GM19397 (cell line): Measurements from ENCODE around the gene PPP1CA.

Experiments
- ATAC-seq: cut with Tn5 transposase; IDR thresholded peaks from one replicate; pipeline ENCODE4 v1.9.1; 2021; ENCODE audit warnings: mild to moderate bottlenecking, moderate library complexity; ENCODE audit not compliant: unreplicated experiment

Gene PPP1CA

GRCh38 chr11:67371189-67371910 is 30.3 kb downstream of the PPP1CA start:
- no peak for ATAC-seq

GRCh38 chr11:67370351-67371076 is 31.1 kb downstream of the PPP1CA start:
- ATAC-seq: no peak

GRCh38 chr11:67369801-67370284 is 31.8 kb downstream of the PPP1CA start:
- ATAC-seq: no peak

GRCh38 chr11:67369275-67369674 is 32.4 kb downstream of the PPP1CA start:
- no peak for ATAC-seq

- no peak for ATAC-seq
Observed at GRCh38 chr11:67368621-67369020, 33.0 kb downstream of the PPP1CA start.

- no peak for ATAC-seq
Observed at GRCh38 chr11:67367761-67368227, 33.9 kb downstream of the PPP1CA start.

- no peak for ATAC-seq
Observed at GRCh38 chr11:67366961-67367760, 34.5 kb downstream of the PPP1CA start.

- no peak for ATAC-seq
Observed at GRCh38 chr11:67366546-67366945, 35.1 kb downstream of the PPP1CA start.

- no peak for ATAC-seq
Observed at GRCh38 chr11:67365736-67366444, 35.8 kb downstream of the PPP1CA start.

GRCh38 chr11:67364783-67365722 is 36.6 kb downstream of the PPP1CA start:
- no peak for ATAC-seq

- ATAC-seq: no peak
Observed at GRCh38 chr11:67364169-67364568, 37.5 kb downstream of the PPP1CA start.

GRCh38 chr11:67357831-67358670 is 43.6 kb downstream of the PPP1CA start:
- no peak for ATAC-seq

- no peak for ATAC-seq
Observed at GRCh38 chr11:67356864-67357561, 44.6 kb downstream of the PPP1CA start.

- ATAC-seq: no peak
Observed at GRCh38 chr11:67356387-67356863, 45.2 kb downstream of the PPP1CA start.

GRCh38 chr11:67355794-67356386 is 45.8 kb downstream of the PPP1CA start:
- ATAC-seq: no peak

GRCh38 chr11:67355023-67355793 is 46.5 kb downstream of the PPP1CA start:
- no peak for ATAC-seq
